ENCODE data around the gene TIPARP. TPM values are rescaled to one million over a fixed set of nuclear protein-coding genes. Genes with fewer than 3 reads are reported as not detected.

Gene TIPARP
- total and polyA plus RNA-seq, 2 donors (not counting 1 experiment from before 2014, with no cell fraction given) = 8.6 to 22.1 TPM

- no peak overlapping the region for H2AFZ ChIP-seq (ENCODE audit: low read length)
- H3K79me2 ChIP-seq (ENCODE audit: control insufficient read depth, insufficient read depth, low read length) = no peaks in the 10 kb centered on the region
- H3K4me3 ChIP-seq (replicated peaks in 1 of 4; ENCODE audit: control extremely low read depth in 1 of 4, insufficient read depth in 1 of 4, low read depth in 3 of 4, low read length in 4 of 4) = no peak overlapping the region
Measured at GRCh38 chr3:156726456-156726855, 52.1 kb downstream of the TIPARP start.

GRCh38 chr3:156727519-156728205, 53.3 kb downstream of the TIPARP start:
- Histone ChIP-seq H3K4me3 (replicated peaks in 1 of 4; ENCODE audit: control extremely low read depth in 1 of 4, insufficient read depth in 1 of 4, low read depth in 3 of 4, low read length in 4 of 4) (no peak overlapping the region), H4K20me1 (ENCODE audit: control insufficient read depth, extremely low read depth, insufficient read depth, low read length) (no peaks in the 10 kb centered on the region), H3K9ac (ENCODE audit: insufficient read depth, low read length) (no peak overlapping the region), H3K4me2 (ENCODE audit: extremely low read depth, insufficient read depth, low read length) (no peak overlapping the region), H3K36me3 (ENCODE audit: control insufficient read depth, insufficient read depth, low read length) (no peaks in the 10 kb centered on the region), H3K27ac (ENCODE audit: insufficient read depth, low read length) (no peak overlapping the region), H2AFZ (ENCODE audit: low read length) (no peak overlapping the region), H3K4me1 (ENCODE audit: control insufficient read depth, extremely low read depth, insufficient read depth, low read length) (no peaks in the 10 kb centered on the region), H3K79me2 (ENCODE audit: control insufficient read depth, insufficient read depth, low read length) (no peaks in the 10 kb centered on the region), H3K27me3 (ENCODE audit: control insufficient read depth, insufficient read depth, low read length) (no peaks in the 10 kb centered on the region), H3K9me3 (ENCODE audit: control insufficient read depth, insufficient read depth, low read depth, low read length) (no peaks in the 10 kb centered on the region)
- TF ChIP-seq CTCF (conservative IDR thresholded peaks at IDR 0.05 in 1 of 2, IDR thresholded peaks at IDR 0.05 in 1 of 2; ENCODE audit: low read depth in 1 of 2, low read length in 2 of 2) (no peak), EZH2 (IDR thresholded peaks at IDR 0.05; ENCODE audit: low read length, missing control alignments) (no peak)
- no peak for DNase-seq (ENCODE audit: low read depth in 2 of 2)

More at GRCh38 chr3:156726456-156726855, 52.1 kb downstream of the TIPARP start:
- Histone ChIP-seq H3K27me3 (ENCODE audit: control insufficient read depth, insufficient read depth, low read length) (no peaks in the 10 kb centered on the region), H3K4me1 (ENCODE audit: control insufficient read depth, extremely low read depth, insufficient read depth, low read length) (no peaks in the 10 kb centered on the region), H4K20me1 (ENCODE audit: control insufficient read depth, extremely low read depth, insufficient read depth, low read length) (no peaks in the 10 kb centered on the region), H3K9ac (ENCODE audit: insufficient read depth, low read length) (no peak overlapping the region), H3K4me2 (ENCODE audit: extremely low read depth, insufficient read depth, low read length) (no peak overlapping the region), H3K9me3 (ENCODE audit: control insufficient read depth, insufficient read depth, low read depth, low read length) (no peaks in the 10 kb centered on the region), H3K27ac (ENCODE audit: insufficient read depth, low read length) (no peak overlapping the region), H3K36me3 (ENCODE audit: control insufficient read depth, insufficient read depth, low read length) (no peaks in the 10 kb centered on the region)
- TF ChIP-seq EZH2 (IDR thresholded peaks at IDR 0.05; ENCODE audit: low read length, missing control alignments) = no peak
- no peak for TF ChIP-seq CTCF (conservative IDR thresholded peaks at IDR 0.05 in 1 of 2, IDR thresholded peaks at IDR 0.05 in 1 of 2; ENCODE audit: low read depth in 1 of 2, low read length in 2 of 2)
- DNase-seq (ENCODE audit: low read depth in 2 of 2) = no peak

- no peaks in the 10 kb centered on the region for H3K27me3 ChIP-seq (ENCODE audit: control insufficient read depth, insufficient read depth, low read length)
- peak in 1 of 2 donors; percentile 26 for DNase-seq (ENCODE audit: low read depth in 2 of 2)
- no peaks in the 10 kb centered on the region for H3K4me1 ChIP-seq (ENCODE audit: control insufficient read depth, extremely low read depth, insufficient read depth, low read length)
- no peaks in the 10 kb centered on the region for H3K79me2 ChIP-seq (ENCODE audit: control insufficient read depth, insufficient read depth, low read length)
- H3K36me3 ChIP-seq (ENCODE audit: control insufficient read depth, insufficient read depth, low read length) = no peaks in the 10 kb centered on the region
- no peak overlapping the region for H3K27ac ChIP-seq (ENCODE audit: insufficient read depth, low read length)
- H3K4me2 ChIP-seq (ENCODE audit: extremely low read depth, insufficient read depth, low read length) = no peak overlapping the region
- H4K20me1 ChIP-seq (ENCODE audit: control insufficient read depth, extremely low read depth, insufficient read depth, low read length) = no peaks in the 10 kb centered on the region
- TF ChIP-seq CTCF (conservative IDR thresholded peaks at IDR 0.05 in 1 of 2, IDR thresholded peaks at IDR 0.05 in 1 of 2; ENCODE audit: low read depth in 1 of 2, low read length in 2 of 2) (no peak), EZH2 (IDR thresholded peaks at IDR 0.05; ENCODE audit: low read length, missing control alignments) (no peak)
- no peak overlapping the region for H2AFZ ChIP-seq (ENCODE audit: low read length)
- no peak overlapping the region for H3K4me3 ChIP-seq (replicated peaks in 1 of 4; ENCODE audit: control extremely low read depth in 1 of 4, insufficient read depth in 1 of 4, low read depth in 3 of 4, low read length in 4 of 4)
- H3K9ac ChIP-seq (ENCODE audit: insufficient read depth, low read length) = no peak overlapping the region
- H3K9me3 ChIP-seq (ENCODE audit: control insufficient read depth, insufficient read depth, low read depth, low read length) = no peaks in the 10 kb centered on the region
Measured at GRCh38 chr3:156728267-156728985, 54.0 kb downstream of the TIPARP start.
